Measurements from ENCODE around the gene POU5F1. TPM values are rescaled to one million over a fixed set of nuclear protein-coding genes. Genes with fewer than 3 reads are reported as not detected.
A peak's percentile ranks its signal among the peaks of the same experiment; 100 is the strongest.

POU5F1 gene
- total and polyA plus RNA-seq, 9 of the 15 experiments (the other 6 are each of a cell fraction or from before 2014, with no cell fraction given) = 0.06 to 2.0 (median 0.10) TPM; not detected in 6

GRCh38 chr6:31197559-31198305 lies 27.2 kb upstream of the POU5F1 start (continued):
- TF ChIP-seq, protein P1, sequence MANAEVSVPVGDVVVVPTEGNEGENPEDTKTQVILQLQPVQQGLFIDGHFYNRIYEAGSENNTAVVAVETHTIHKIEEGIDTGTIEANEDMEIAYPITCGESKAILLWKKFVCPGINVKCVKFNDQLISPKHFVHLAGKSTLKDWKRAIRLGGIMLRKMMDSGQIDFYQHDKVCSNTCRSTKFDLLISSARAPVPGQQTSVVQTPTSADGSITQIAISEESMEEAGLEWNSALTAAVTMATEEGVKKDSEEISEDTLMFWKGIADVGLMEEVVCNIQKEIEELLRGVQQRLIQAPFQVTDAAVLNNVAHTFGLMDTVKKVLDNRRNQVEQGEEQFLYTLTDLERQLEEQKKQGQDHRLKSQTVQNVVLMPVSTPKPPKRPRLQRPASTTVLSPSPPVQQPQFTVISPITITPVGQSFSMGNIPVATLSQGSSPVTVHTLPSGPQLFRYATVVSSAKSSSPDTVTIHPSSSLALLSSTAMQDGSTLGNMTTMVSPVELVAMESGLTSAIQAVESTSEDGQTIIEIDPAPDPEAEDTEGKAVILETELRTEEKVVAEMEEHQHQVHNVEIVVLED (CRISPR knock-in tag; IDR thresholded peaks at IDR 0.05) = no peak
- TF ChIP-seq ARNT (IDR thresholded peaks at IDR 0.05) = peak; percentile 23 to 43; a peak in 1 of 4 replicates
- no peak for TF ChIP-seq ZNF408 (CRISPR knock-in tag; IDR thresholded peaks at IDR 0.05; ENCODE audit: low read depth)
- 0 out of 2 replicates have a peak, but pooled peaks have one; percentile 11 for TF ChIP-seq ZBTB33 (CRISPR knock-in tag; IDR thresholded peaks at IDR 0.05)
- TF ChIP-seq IFI16 (CRISPR knock-in tag; IDR thresholded peaks at IDR 0.05) = no peak
- peak; percentile 0 to 20; a peak in 1 of 4 replicates for TF ChIP-seq SIN3A (IDR thresholded peaks at IDR 0.05; ENCODE audit: borderline replicate concordance in 2 of 2, control insufficient read depth in 1 of 2, low read depth in 2 of 2, low read length in 2 of 2)
- no peak for TF ChIP-seq EZH2 (IDR thresholded peaks at IDR 0.05; ENCODE audit: borderline replicate concordance, low read depth, low read length)
- peak; percentile 88 for TF ChIP-seq POLR2A (conservative IDR thresholded peaks at IDR 0.05)
- no peak for TF ChIP-seq POU5F1 (IDR thresholded peaks at IDR 0.05; ENCODE audit: borderline replicate concordance, low read depth, low read length, partially characterized antibody)
- TF ChIP-seq, protein P2, sequence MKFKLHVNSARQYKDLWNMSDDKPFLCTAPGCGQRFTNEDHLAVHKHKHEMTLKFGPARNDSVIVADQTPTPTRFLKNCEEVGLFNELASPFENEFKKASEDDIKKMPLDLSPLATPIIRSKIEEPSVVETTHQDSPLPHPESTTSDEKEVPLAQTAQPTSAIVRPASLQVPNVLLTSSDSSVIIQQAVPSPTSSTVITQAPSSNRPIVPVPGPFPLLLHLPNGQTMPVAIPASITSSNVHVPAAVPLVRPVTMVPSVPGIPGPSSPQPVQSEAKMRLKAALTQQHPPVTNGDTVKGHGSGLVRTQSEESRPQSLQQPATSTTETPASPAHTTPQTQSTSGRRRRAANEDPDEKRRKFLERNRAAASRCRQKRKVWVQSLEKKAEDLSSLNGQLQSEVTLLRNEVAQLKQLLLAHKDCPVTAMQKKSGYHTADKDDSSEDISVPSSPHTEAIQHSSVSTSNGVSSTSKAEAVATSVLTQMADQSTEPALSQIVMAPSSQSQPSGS (CRISPR knock-in tag; IDR thresholded peaks at IDR 0.05) = no peak
- no peak for TF ChIP-seq MIER1 (IDR thresholded peaks at IDR 0.05; ENCODE audit: low read depth)
- no peak for TF ChIP-seq PPARD (CRISPR knock-in tag; IDR thresholded peaks at IDR 0.05)
- TF ChIP-seq CREB5 (CRISPR knock-in tag; IDR thresholded peaks at IDR 0.05) = no peak; the same call in 1 of the 2 replicates
- TF ChIP-seq FOXP1 (CRISPR knock-in tag; IDR thresholded peaks at IDR 0.05) = peak; percentile 66; the same call in 1 of the 2 replicates
- TF ChIP-seq JUN (IDR thresholded peaks at IDR 0.05; ENCODE audit: borderline replicate concordance, low read depth, low read length) = peak; percentile 9; the same call in 1 of the 2 replicates
- no peak for TF ChIP-seq JUN (CRISPR knock-in tag; IDR thresholded peaks at IDR 0.05; ENCODE audit: borderline replicate concordance)
- TF ChIP-seq SAFB2 (IDR thresholded peaks at IDR 0.05; ENCODE audit: borderline replicate concordance, low read depth, low read length, severe bottlenecking) = no peak
- TF ChIP-seq CXXC5 (CRISPR knock-in tag; IDR thresholded peaks at IDR 0.05) = peak; percentile 100
- TF ChIP-seq FOXJ2 (tag; IDR thresholded peaks at IDR 0.05) = no peak
- peak; percentile 83; the same call in 1 of the 2 replicates for TF ChIP-seq KLF1 (tag; IDR thresholded peaks at IDR 0.05)
- TF ChIP-seq CHD2 (IDR thresholded peaks at IDR 0.05; ENCODE audit: low read depth, low read length) = peak; percentile 13; the same call in 1 of the 2 replicates
